H9 (cell line): ENCODE results near the gene TBC1D1. TPM values are rescaled to one million over a fixed set of nuclear protein-coding genes. Genes with fewer than 3 reads are reported as not detected.

Experiments used
- DNase-seq: peaks from one replicate; pipeline ENCODE4 v3.0.0-alpha.2; 2017
- H2AFZ ChIP-seq: one replicate; pipeline ENCODE4 v1.6.1; 2013; ENCODE audit warnings: mild to moderate bottlenecking, low read length, control low read depth, moderate library complexity
- H2AK5ac ChIP-seq: 2 replicates; pipeline ENCODE4 v1.6.1; 2013; ENCODE audit warnings: low read length, control low read depth, mixed read lengths; ENCODE audit not compliant: insufficient read length
- H2BK120ac ChIP-seq: one replicate; pipeline ENCODE4 v1.6.1; 2013; ENCODE audit warnings: low read depth, mild to moderate bottlenecking, low read length, control low read depth, inconsistent platforms; ENCODE audit not compliant: poor library complexity, severe bottlenecking
- H2BK12ac ChIP-seq: 2 replicates; pipeline ENCODE4 v1.6.1; 2013; ENCODE audit warnings: low read length, control low read depth, mixed read lengths, low read depth; ENCODE audit not compliant: insufficient read length
- H2BK15ac ChIP-seq: 2 replicates; pipeline ENCODE4 v1.6.1; 2013; ENCODE audit warnings: low read depth, low read length, control low read depth
- H2BK20ac ChIP-seq: one replicate; pipeline ENCODE4 v1.6.1; 2013; ENCODE audit warnings: low read depth, mild to moderate bottlenecking, low read length, control low read depth, inconsistent platforms; ENCODE audit not compliant: poor library complexity, severe bottlenecking
- H2BK5ac ChIP-seq: 2 replicates; pipeline ENCODE4 v1.6.1; 2013; ENCODE audit warnings: low read length, control low read depth, mixed read lengths; ENCODE audit not compliant: insufficient read length
- H3K14ac ChIP-seq: 2 replicates; pipeline ENCODE4 v1.6.1; 2013; ENCODE audit warnings: low read length, control low read depth; ENCODE audit not compliant: insufficient read depth
- H3K18ac ChIP-seq: 2 replicates; pipeline ENCODE4 v1.6.1; 2013; ENCODE audit warnings: low read depth, mild to moderate bottlenecking, mixed read lengths, low read length, control low read depth; ENCODE audit not compliant: insufficient read length
- H3K23ac ChIP-seq: 2 replicates; pipeline ENCODE4 v1.6.1; 2013; ENCODE audit warnings: low read length, control low read depth, mixed read lengths, low read depth; ENCODE audit not compliant: insufficient read length
- H3K23me2 ChIP-seq: 2 replicates; pipeline ENCODE4 v1.6.1; 2013; ENCODE audit warnings: low read depth, mild to moderate bottlenecking, mixed read lengths, low read length, control low read depth; ENCODE audit not compliant: insufficient read length, poor library complexity, severe bottlenecking
- H3K27ac ChIP-seq: 2 replicates; pipeline ENCODE4 v1.5.1; 2013; ENCODE audit warnings: low read length, control low read depth, mixed read lengths, low read depth; ENCODE audit not compliant: insufficient read length
- H3K27me3 ChIP-seq: 2 replicates; pipeline ENCODE4 v1.6.1; 2013; ENCODE audit warnings: low read length, control low read depth, inconsistent platforms; ENCODE audit not compliant: insufficient read depth
- H3K4ac ChIP-seq: 2 replicates; pipeline ENCODE4 v1.6.1; 2013; ENCODE audit warnings: low read depth, mild to moderate bottlenecking, control low read depth, inconsistent platforms, low read length, moderate library complexity
- H3K4me1 ChIP-seq: 2 replicates; pipeline ENCODE4 v1.6.1; 2013; ENCODE audit warnings: low read length, control low read depth, inconsistent platforms; ENCODE audit not compliant: insufficient read depth
- H3K4me2 ChIP-seq: 2 replicates; pipeline ENCODE4 v1.6.1; 2013; ENCODE audit warnings: low read length, control low read depth, mixed read lengths; ENCODE audit not compliant: insufficient read length, insufficient read depth
- H3K56ac ChIP-seq: 2 replicates; pipeline ENCODE4 v1.6.1; 2013; ENCODE audit warnings: low read depth, mild to moderate bottlenecking, mixed read lengths, low read length, control low read depth; ENCODE audit not compliant: insufficient read length
- H3K79me1 ChIP-seq: 2 replicates; pipeline ENCODE4 v1.6.1; 2013; ENCODE audit warnings: low read depth, mild to moderate bottlenecking, moderate library complexity, low read length, control low read depth, inconsistent platforms; ENCODE audit not compliant: insufficient read depth, poor library complexity, severe bottlenecking
- H3K79me2 ChIP-seq: 2 replicates; pipeline ENCODE4 v1.6.1; 2013; ENCODE audit warnings: low read length, control low read depth, inconsistent platforms; ENCODE audit not compliant: insufficient read depth
- H3K9ac ChIP-seq: 2 replicates; pipeline ENCODE4 v1.6.1; 2013; ENCODE audit warnings: low read length, control low read depth, mixed read lengths; ENCODE audit not compliant: insufficient read length; ENCODE audit errors: extremely low read depth
- H3K9me3 ChIP-seq: one replicate; pipeline ENCODE4 v1.6.1; 2013; ENCODE audit warnings: low read depth, low read length, inconsistent platforms; ENCODE audit not compliant: control insufficient read depth
- H3T11ph ChIP-seq: one replicate; pipeline ENCODE4 v1.6.1; 2013; ENCODE audit warnings: mild to moderate bottlenecking, low read length, control low read depth, inconsistent platforms
- H4K20me1 ChIP-seq: one replicate; pipeline ENCODE4 v1.6.1; 2013; ENCODE audit not compliant: control insufficient read depth, insufficient read length, insufficient read depth
- H4K5ac ChIP-seq: 2 replicates; pipeline ENCODE4 v1.6.1; 2013; ENCODE audit warnings: low read depth, mild to moderate bottlenecking, mixed read lengths, low read length, control low read depth; ENCODE audit not compliant: insufficient read length
- H4K8ac ChIP-seq: replicated peaks from 2 replicates; pipeline ENCODE4 v1.6.1; 2013; ENCODE audit warnings: low read length, control low read depth, mixed read lengths, low read depth; ENCODE audit not compliant: insufficient read length
- H4K91ac ChIP-seq: 2 replicates; pipeline ENCODE4 v1.6.1; 2013; ENCODE audit warnings: low read depth, mild to moderate bottlenecking, moderate library complexity, mixed read lengths, low read length, control low read depth; ENCODE audit not compliant: insufficient read length
- H3K27ac Mint-ChIP-seq, 3 experiments: 2 replicates in 2 of 3; 3 replicates in 1 of 3; pipeline ENCODE4 v1.8.0; 2020 to 2021; ENCODE audit warnings: mixed read lengths in 3 of 3, mild to moderate bottlenecking in 1 of 3, moderate library complexity in 1 of 3
- H3K27me3 Mint-ChIP-seq: 2 replicates; pipeline ENCODE4 v1.8.0; 2021; ENCODE audit warnings: low read depth, mild to moderate bottlenecking, moderate library complexity, mixed read lengths
- H3K36me3 Mint-ChIP-seq, 3 experiments: 2 replicates in 2 of 3; 3 replicates in 1 of 3; pipeline ENCODE4 v1.8.0; 2020 to 2021; ENCODE audit warnings: low read depth in 3 of 3, mixed read lengths in 3 of 3; ENCODE audit not compliant: insufficient read depth in 1 of 3
- H3K4me1 Mint-ChIP-seq, 2 experiments: 2 replicates each; pipeline ENCODE4 v1.8.0; 2020; ENCODE audit warnings: mixed read lengths in 2 of 2
- H3K4me3 Mint-ChIP-seq, 2 experiments: 2 replicates in 1 of 2; 3 replicates in 1 of 2; pipeline ENCODE4 v1.8.0; 2020 to 2021; ENCODE audit warnings: mild to moderate bottlenecking in 2 of 2, mixed read lengths in 2 of 2, moderate library complexity in 1 of 2
- H3K9me3 Mint-ChIP-seq, 2 experiments: 2 replicates in 1 of 2; 3 replicates in 1 of 2; pipeline ENCODE4 v1.8.0; 2020; ENCODE audit warnings: mild to moderate bottlenecking in 2 of 2, mixed read lengths in 2 of 2, moderate library complexity in 1 of 2
- WGBS: extraction: QIAGEN DNeasy Blood & Tissue Kit; methylation state at CpG from one replicate; pipeline ENCODE4 v1.1.7; 2013; ENCODE audit warnings: missing lambda C conversion rate, low lambda C conversion rate, mixed read lengths; ENCODE audit not compliant: insufficient read length; ENCODE audit errors: extremely low coverage; 5-methylcytosine and 5-hydroxymethylcytosine counted together
- total RNA-seq: library from RNA; stranded (reverse); gene quantifications from 2 replicates; pipeline ENCODE4 v1.2.1, GENCODE V29; 2021
- TF ChIP-seq, protein P1 (sequence below): fragments of 200-600 bp; sonication (generic); conservative IDR thresholded peaks from 3 replicates; pipeline ENCODE4 v1.8.0; 2021; ENCODE audit warnings: antibody characterized with exemption, mild to moderate bottlenecking

The TBC1D1 gene
- total RNA-seq, 1 experiment from 2014 or later = 109 TPM

DNA sequence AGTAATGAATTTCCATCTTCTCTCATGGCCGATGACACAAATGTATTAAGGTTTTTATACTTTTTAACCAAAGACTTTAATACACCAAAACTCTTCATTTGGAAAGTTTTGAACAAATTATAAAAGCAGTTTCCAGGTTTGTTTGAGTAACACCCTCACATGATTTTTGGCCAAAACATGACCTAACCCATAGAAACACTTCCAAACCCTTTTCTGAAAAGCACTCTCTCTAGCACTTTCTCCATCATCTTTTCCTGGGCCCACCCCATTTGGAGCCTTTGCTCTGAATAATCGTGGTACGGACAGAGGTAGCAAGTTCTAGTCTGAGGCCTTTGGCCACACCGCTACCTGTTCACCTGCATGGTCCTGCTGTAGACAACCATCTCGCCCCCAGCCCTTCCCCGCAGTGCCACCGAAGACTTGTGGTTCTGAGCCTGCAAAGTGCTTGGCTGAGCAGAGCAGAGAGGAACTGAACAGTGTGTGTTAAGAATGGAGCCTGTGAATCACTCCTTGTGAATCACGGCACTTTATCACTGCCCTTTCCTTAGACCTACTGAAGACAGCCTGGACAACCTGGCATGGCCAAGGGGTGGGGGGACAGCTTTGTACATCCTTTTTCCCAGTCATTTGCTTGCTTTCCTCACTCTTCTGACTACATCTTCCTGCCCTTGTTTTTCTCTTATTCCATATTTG, 251.1 kb downstream of the TBC1D1 start:
- H3T11ph ChIP-seq = no peak overlapping the region
- H4K5ac ChIP-seq = no peak overlapping the region
- H2BK15ac ChIP-seq = no peak overlapping the region
- no peak overlapping the region for H3K27ac ChIP-seq
- TF ChIP-seq, protein P1, sequence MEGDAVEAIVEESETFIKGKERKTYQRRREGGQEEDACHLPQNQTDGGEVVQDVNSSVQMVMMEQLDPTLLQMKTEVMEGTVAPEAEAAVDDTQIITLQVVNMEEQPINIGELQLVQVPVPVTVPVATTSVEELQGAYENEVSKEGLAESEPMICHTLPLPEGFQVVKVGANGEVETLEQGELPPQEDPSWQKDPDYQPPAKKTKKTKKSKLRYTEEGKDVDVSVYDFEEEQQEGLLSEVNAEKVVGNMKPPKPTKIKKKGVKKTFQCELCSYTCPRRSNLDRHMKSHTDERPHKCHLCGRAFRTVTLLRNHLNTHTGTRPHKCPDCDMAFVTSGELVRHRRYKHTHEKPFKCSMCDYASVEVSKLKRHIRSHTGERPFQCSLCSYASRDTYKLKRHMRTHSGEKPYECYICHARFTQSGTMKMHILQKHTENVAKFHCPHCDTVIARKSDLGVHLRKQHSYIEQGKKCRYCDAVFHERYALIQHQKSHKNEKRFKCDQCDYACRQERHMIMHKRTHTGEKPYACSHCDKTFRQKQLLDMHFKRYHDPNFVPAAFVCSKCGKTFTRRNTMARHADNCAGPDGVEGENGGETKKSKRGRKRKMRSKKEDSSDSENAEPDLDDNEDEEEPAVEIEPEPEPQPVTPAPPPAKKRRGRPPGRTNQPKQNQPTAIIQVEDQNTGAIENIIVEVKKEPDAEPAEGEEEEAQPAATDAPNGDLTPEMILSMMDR = no peak
- H3K27me3 Mint-ChIP-seq = no peaks in the 10 kb centered on the region
- no peak overlapping the region for H3K18ac ChIP-seq
- H3K4me3 Mint-ChIP-seq = no peak overlapping the region
- no peak overlapping the region for H3K9ac ChIP-seq
- no peaks in the 10 kb centered on the region for H3K9me3 ChIP-seq
- no peak overlapping the region for H2AFZ ChIP-seq
- H4K20me1 ChIP-seq = no peaks in the 10 kb centered on the region
- H3K36me3 Mint-ChIP-seq = peaks cover 4 to 24% (median 22%) of the 10 kb centered on the region in 3 experiments; a peak in 6 of 7 replicates
- no peak overlapping the region for H3K14ac ChIP-seq
- no peaks in the 10 kb centered on the region for H3K27me3 ChIP-seq
- H3K4ac ChIP-seq = no peak overlapping the region
- H2BK120ac ChIP-seq = no peak overlapping the region
- H3K23me2 ChIP-seq = no peaks in the 10 kb centered on the region
- H4K91ac ChIP-seq = no peak overlapping the region
- no peak overlapping the region for H3K56ac ChIP-seq
- H3K79me1 ChIP-seq = no peaks in the 10 kb centered on the region
- H3K4me2 ChIP-seq = no peak overlapping the region
- no peak overlapping the region for H2BK12ac ChIP-seq
- no peaks in the 10 kb centered on the region for H3K4me1 Mint-ChIP-seq
- no peak overlapping the region for H3K27ac Mint-ChIP-seq
- no peak overlapping the region for H3K23ac ChIP-seq
- no peak overlapping the region for H2BK5ac ChIP-seq
- H3K79me2 ChIP-seq = no peaks in the 10 kb centered on the region
- no CpG with 5 or more reads among the region's 8 CpGs for WGBS
- no peaks in the 10 kb centered on the region for H3K4me1 ChIP-seq
- no peak overlapping the region for H2AK5ac ChIP-seq
- DNase-seq = no peak
- H4K8ac ChIP-seq = no peak overlapping the region
- H2BK20ac ChIP-seq = no peak overlapping the region
- no peaks in the 10 kb centered on the region for H3K9me3 Mint-ChIP-seq
